Activated T-cell treated with anti-CD3 and anti-CD28 coated beads, Interleukin-2, amount 50 U/mL, for 24 hours (primary cell): Measurements from ENCODE around the gene DPCD.
"Not testable (repeated sequence)": the region's sequence is repeated elsewhere in the genome, so short reads cannot be mapped to it uniquely, and the experiment has no call there.

Experiments used
- DNase-seq: peaks from one replicate; pipeline ENCODE4 v3.0.0-alpha.2; 2020
- H3K27ac Mint-ChIP-seq: 2 replicates; pipeline ENCODE4 v1.8.0; 2020; ENCODE audit warnings: mild to moderate bottlenecking, mixed read lengths
- H3K27me3 Mint-ChIP-seq: 2 replicates; pipeline ENCODE4 v1.8.0; 2020; ENCODE audit warnings: mixed read lengths
- H3K36me3 Mint-ChIP-seq: 2 replicates; pipeline ENCODE4 v1.8.0; 2020; ENCODE audit warnings: low read depth, mixed read lengths
- H3K4me1 Mint-ChIP-seq: 2 replicates; pipeline ENCODE4 v1.8.0; 2020; ENCODE audit warnings: low read depth, mixed read lengths
- H3K4me3 Mint-ChIP-seq: 2 replicates; pipeline ENCODE4 v1.8.0; 2020; ENCODE audit warnings: mild to moderate bottlenecking, moderate library complexity, mixed read lengths
- H3K9me3 Mint-ChIP-seq: 2 replicates; pipeline ENCODE4 v1.8.0; 2020; ENCODE audit warnings: mixed read lengths

The DPCD gene

DNA sequence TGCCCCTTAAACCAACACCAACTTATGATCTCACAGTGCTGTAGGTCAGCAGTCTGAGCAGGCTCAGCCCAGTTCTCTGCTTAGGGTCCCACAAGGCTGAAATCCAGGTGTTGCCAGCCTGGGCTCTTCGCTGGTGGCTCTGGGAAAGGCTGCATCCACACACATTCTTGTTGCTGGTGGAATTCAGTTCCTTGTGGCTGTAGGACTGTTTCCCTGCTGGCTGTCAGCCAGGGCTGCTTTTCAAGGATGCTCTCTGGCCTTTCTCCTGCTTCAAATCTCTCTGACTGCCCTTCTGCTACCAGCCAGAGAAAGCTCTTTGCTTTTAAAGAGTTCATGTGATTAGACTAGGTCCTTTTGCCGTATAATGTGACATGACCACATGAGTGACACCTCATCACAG lies 15.3 kb upstream of the DPCD start:
- H3K27ac Mint-ChIP-seq = no peak overlapping the region
- peaks cover 29% of the 10 kb centered on the region for H3K27me3 Mint-ChIP-seq
- no peak for DNase-seq
- peaks cover 12% of the 10 kb centered on the region for H3K4me1 Mint-ChIP-seq
- no peak overlapping the region for H3K4me3 Mint-ChIP-seq
- no peaks in the 10 kb centered on the region for H3K9me3 Mint-ChIP-seq
- H3K36me3 Mint-ChIP-seq = peaks cover 6% of the 10 kb centered on the region

DNA sequence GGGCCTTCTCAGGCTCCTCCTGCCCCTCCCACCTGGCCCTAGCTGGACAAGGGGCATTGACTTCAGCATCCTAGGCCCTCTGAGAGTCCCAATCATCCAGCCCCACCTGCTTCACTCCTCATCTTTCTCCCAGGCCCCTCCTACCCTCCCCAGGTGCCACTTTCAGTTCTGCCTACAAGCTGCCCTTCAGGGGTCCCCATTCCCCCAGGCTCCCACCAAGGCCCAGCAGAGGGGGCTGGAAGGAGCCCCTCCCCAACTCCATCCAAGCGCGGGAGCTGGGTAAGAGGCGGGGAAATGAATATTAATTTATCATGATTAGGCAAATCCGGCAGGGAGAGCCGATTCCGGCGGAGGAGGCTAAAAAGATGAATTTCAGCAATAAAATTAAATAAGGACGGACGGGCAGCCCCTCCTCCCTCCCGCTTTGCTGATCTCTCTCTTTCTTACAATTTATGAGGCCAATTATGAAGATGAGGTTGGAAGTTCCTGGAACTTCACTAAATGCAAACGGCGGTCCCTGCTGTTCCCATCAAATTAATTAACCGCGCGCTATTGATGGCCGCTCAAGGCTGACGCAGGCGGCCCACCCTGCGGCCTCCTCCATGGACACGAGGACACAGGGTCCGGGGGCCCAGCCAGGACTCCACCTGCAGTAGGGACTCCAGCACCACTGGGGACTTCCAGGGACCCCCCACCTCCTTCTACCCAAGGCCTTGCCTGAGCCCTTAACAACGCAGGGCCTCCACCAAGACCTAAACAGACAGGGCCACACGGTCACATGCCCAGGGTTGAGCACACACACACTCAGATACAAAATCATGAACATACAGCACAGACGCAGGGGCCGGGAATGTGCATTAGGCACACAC lies 14.0 kb upstream of the DPCD start:
- Mint-ChIP-seq H3K4me3 (no peak overlapping the region), H3K36me3 (peaks cover 19% of the 10 kb centered on the region), H3K27me3 (peaks cover 15% of the 10 kb centered on the region), H3K27ac (no peak overlapping the region), H3K9me3 (no peaks in the 10 kb centered on the region), H3K4me1 (peaks cover 12% of the 10 kb centered on the region)
- no peak for DNase-seq

DNA sequence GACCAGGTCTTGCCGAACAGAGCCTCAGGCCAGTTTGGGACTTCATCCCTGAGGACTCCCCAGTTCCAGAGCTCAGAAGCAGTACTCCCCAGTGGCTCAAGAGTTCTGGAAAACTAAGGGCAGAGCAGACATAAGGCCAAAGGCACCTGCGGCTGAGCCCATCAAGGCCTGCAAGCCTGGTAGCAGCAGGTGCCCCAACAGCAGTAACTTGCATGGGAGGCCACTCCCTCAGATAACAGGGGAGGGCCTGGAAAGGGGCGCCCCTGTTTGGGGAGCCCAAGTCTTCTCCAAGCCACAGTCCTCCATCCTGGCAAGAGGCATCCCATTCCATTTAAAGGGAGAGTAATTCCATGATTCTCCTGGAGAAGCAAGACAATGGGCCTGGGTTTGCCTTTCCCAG lies 13.0 kb upstream of the DPCD start:
- peaks cover 7% of the 10 kb centered on the region for H3K4me1 Mint-ChIP-seq
- no peak overlapping the region for H3K27ac Mint-ChIP-seq
- H3K27me3 Mint-ChIP-seq = peaks cover 7% of the 10 kb centered on the region
- H3K9me3 Mint-ChIP-seq = no peaks in the 10 kb centered on the region
- peaks cover 27% of the 10 kb centered on the region for H3K36me3 Mint-ChIP-seq
- no peak for DNase-seq
- H3K4me3 Mint-ChIP-seq = no peak overlapping the region

DNA sequence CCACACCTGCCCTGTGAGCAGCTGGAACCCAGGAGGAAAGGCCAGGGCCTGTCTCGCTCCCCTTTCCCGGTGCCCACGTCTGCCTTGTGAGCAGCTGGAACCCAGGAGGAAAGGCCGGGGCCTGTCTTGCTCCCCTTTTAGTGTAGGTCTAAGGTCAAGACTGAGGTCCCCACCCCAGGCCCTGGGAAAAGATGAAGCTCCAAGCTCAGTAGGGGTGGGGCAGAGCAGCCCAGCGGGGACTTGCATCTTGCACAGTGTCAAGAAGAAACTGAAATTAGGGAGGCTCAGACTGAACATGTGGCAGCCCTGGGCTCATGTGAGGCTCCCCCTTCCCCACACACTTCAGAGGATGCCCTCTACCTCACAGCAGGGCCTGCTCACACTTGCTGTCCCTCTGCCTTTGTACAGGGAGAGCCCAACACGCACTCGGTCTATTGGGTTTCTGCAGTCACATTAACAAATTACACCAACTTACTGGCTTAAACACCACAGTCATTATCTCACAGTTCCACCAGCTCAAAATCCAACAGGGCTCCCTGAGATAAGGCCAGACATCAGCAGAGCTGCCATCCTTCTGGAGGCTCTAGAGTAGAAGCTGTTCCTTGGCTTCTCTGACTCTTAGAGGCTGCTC lies 12.4 kb upstream of the DPCD start:
- Mint-ChIP-seq H3K27me3 (peaks cover 5% of the 10 kb centered on the region), H3K4me3 (no peak overlapping the region), H3K4me1 (peaks cover 3% of the 10 kb centered on the region), H3K9me3 (no peaks in the 10 kb centered on the region), H3K27ac (peak overlapping the region; percentile 70), H3K36me3 (peaks cover 33% of the 10 kb centered on the region)
- DNase-seq = peak; percentile 21

DNA sequence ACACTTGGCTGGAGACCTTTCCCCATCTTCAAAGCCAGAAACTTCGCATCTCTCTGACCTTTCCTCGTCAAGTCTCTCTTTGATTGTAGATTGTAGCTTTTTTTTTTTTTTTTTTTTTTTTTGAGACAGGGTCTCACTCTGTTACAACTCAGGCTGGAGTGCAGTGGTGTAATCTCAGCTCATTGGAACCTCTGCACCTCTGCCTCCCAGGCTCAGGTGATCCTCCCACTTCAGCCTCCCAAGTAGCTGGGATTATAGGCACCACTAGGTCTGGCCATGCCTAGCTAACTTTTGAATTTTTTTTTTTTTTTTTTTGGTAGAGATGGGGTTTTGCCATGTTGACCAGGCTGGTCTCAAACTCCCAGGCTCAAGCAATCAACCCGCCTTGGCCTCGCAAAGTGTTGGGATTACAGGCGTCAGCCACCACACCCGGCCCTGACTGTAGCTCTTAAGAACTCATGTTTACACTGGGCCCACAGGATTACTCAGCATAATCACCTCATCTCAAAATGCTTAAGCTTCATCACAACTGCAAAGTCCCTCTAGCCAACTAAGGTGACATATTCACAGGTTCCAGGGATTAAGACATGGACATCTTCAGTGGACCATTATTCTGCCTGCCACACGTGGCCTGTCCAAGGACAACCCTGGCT lies 11.8 kb upstream of the DPCD start:
- H3K9me3 Mint-ChIP-seq = no peaks in the 10 kb centered on the region
- H3K4me1 Mint-ChIP-seq = no peaks in the 10 kb centered on the region
- peak; percentile 25 for DNase-seq
- peaks cover 38% of the 10 kb centered on the region for H3K36me3 Mint-ChIP-seq
- peak overlapping the region; percentile 38 for H3K27ac Mint-ChIP-seq
- H3K4me3 Mint-ChIP-seq = no peak overlapping the region
- no peaks in the 10 kb centered on the region for H3K27me3 Mint-ChIP-seq

DNA sequence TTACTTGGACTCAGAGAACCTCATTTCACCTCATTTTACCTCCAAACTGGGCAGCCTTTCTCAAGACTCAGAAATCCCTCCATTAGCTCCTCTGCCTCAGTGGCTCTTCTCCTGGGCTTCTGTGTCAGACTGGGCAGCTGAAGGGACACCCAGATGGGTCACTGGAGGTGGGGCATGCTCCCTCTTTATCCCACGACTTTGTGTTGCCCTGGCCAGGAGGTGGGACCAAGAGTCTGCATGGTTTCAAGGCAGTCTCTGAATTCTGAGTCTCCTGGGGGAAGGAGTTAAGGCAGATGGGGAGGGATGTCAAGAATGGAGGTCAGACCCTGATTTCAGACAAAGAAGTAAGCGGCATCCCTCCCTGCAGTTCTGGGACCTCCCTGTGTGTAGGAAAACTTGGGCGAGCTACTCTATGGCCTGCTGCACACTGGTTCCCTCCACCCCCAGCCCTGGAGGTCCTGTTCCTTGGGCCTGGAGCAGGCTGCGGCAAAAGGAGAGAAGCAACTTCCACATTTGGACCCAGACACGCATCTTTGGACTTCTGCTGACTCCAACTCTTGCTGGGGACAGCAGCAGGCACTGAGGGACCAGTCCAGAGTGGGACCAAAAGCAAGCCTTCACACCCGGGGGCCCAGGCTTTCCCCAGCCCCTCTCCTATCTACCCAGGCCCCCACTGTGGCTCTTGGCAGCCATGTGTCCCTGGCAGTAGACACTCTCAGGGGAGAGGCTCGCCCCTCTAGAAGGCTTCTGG lies 10.8 kb upstream of the DPCD start:
- Mint-ChIP-seq H3K4me1 (no peaks in the 10 kb centered on the region), H3K27me3 (no peaks in the 10 kb centered on the region), H3K4me3 (no peak overlapping the region), H3K9me3 (no peaks in the 10 kb centered on the region), H3K27ac (peak overlapping the region; percentile 6), H3K36me3 (peaks cover 43% of the 10 kb centered on the region)
- peak; percentile 26 for DNase-seq

DNA sequence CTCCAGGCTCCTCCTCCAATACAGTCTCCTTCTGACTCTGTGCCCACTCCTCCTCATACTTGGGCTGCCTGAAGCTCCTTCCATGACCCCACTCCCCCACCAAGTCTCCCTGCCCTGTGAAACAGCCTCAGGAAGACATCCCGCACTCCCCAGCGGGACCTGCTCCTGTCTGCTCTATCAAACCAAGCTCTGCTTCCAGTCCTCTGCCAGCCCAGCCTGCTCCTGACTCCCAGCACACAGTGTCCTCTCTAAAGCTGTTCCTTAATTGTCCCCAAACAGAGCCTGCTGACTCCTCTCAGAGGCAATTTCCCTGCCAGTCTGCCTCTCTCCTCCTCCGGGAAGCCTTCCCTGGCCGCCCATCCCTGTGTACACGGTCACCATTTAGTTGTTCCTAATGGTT lies 9.9 kb upstream of the DPCD start:
- DNase-seq = peak; percentile 23
- H3K27me3 Mint-ChIP-seq = no peaks in the 10 kb centered on the region
- peak overlapping the region; percentile 40 for H3K27ac Mint-ChIP-seq
- no peak overlapping the region for H3K4me3 Mint-ChIP-seq
- no peaks in the 10 kb centered on the region for H3K4me1 Mint-ChIP-seq
- H3K9me3 Mint-ChIP-seq = no peaks in the 10 kb centered on the region
- H3K36me3 Mint-ChIP-seq = peaks cover 49% of the 10 kb centered on the region

DNA sequence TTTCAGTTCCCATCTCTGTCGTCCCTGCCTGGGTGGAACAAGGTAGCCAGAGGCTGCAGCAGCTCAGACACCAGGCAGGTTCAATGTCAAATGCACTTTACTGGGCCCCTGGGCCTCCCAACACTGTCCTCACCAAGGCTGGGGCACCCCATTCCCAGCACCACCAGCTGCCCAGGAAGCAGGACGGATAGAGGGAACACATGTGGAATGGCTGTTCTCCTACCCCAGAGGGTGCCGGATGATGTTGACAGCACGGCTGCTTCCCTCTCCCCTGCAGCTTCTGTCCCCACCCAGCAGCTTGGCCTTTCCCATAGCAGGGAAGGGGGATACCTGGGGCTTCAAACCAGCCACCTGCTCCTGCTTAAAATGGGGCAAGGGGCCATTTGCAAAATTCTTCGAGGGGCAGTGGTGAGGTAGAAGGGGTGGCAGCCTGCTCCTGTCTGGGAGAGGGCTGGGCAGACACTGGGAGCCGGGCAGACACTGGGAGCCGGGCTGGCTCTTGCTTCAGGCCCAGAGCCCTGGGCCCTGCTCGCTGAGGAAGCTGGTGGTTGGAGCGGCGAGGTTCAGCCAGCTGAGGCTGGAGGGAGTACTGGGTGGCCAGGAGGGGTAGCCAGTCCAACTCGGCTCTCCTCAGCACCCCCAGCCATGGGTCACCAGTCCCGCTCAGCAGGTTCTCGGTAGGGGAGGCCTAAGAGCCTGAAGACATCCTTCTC lies 9.2 kb upstream of the DPCD start:
- Mint-ChIP-seq H3K4me1 (no peaks in the 10 kb centered on the region), H3K36me3 (peaks cover 56% of the 10 kb centered on the region), H3K4me3 (no peak overlapping the region), H3K9me3 (no peaks in the 10 kb centered on the region), H3K27me3 (no peaks in the 10 kb centered on the region), H3K27ac (no peak overlapping the region)
- no peak for DNase-seq

DNA sequence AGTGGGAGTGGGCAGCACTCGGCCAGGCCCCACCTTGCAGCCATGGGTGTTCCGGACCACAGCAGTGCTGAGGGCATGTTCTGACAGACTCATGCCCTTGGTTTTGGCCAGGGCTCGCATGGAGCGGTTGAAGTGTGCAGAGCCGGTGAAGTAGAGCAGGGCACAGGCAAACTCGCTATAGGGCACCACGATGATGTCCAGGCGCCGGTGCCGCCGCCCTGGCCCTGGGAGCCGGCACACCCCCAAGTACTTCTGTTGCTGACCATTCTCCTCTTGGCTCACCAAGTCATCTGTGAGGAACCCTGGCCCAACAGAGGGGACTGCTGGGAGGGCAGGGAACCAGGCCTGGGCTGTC lies 8.6 kb upstream of the DPCD start:
- Mint-ChIP-seq H3K36me3 (peaks cover 59% of the 10 kb centered on the region), H3K4me3 (no peak overlapping the region), H3K27ac (no peak overlapping the region), H3K4me1 (peaks cover 2% of the 10 kb centered on the region), H3K9me3 (no peaks in the 10 kb centered on the region), H3K27me3 (no peaks in the 10 kb centered on the region)
- DNase-seq = no peak

DNA sequence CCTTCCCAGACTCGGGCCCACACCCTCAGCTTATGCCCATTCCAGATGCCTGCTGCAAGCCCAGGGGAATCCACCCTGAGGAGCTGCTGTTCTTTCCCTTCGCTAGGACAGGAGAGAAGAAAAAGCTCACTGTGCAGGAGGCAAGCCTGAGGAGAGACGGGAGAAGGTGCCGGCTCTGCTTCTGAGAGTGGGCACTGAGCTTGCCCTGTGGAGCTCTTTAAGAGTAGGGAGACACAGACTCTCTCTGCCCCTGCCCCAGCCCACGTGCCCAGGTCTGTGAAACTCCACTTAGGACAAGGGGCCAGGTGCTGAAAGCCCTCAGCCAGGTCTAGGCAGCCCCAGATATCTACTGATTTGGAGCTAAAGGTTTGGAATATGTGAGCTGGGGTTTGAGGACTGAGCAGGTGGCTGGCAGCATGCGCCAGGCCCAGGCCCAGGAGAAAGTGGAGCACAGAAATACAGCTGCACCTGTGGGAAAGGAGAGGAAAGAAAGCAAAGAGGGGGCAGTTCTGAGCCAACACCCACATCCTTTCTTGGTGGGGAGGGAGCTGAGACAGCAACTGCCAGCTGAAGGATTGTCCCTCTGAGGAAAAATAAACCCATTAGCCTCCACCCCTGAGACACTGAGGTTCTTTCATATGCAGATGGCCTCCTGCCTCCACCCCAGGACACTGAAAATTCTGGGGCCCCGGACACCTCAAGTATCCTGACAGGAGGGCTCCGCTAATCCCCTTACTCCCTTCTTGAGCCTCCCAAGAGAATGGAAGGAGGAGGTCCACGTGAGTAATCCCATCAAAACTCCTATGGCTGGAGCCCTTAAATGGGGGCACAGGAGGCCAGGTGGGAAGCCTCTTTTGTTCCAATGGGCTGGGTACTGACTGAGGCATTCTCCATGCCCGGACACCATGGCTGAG lies 7.4 kb upstream of the DPCD start:
- peaks cover 69% of the 10 kb centered on the region for H3K36me3 Mint-ChIP-seq
- DNase-seq = no peak

DNA sequence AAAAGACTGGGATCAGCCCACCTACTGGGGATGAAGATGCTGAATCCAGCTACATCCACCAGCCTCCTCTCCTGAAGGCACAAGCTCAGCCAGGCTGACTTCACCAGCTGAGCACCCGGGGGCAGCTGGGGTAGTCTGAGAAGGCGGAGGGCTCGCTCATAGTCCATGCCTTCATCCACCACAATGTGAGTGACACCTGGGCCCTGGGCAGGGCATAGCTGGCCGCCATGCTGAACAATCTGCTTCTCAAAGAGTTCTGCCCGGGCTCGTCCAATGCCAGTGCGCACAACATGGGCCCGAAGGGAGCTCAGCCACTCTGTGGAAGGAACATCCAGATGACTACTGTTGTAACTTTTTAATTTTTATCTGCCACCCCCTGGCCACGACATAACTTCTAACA lies 2.3 kb upstream of the DPCD start:
- peaks cover 57% of the 10 kb centered on the region for H3K36me3 Mint-ChIP-seq
- peak overlapping the region; percentile 26 for H3K4me3 Mint-ChIP-seq
- H3K9me3 Mint-ChIP-seq = no peaks in the 10 kb centered on the region
- H3K4me1 Mint-ChIP-seq = peaks cover 26% of the 10 kb centered on the region
- H3K27me3 Mint-ChIP-seq = no peaks in the 10 kb centered on the region
- H3K27ac Mint-ChIP-seq = peak overlapping the region; percentile 31
- DNase-seq = no peak

More for the DNA sequence above, 7.4 kb upstream of the DPCD start:
- Mint-ChIP-seq H3K27ac (no peak overlapping the region), H3K27me3 (no peaks in the 10 kb centered on the region), H3K4me1 (peaks cover 5% of the 10 kb centered on the region), H3K9me3 (no peaks in the 10 kb centered on the region), H3K4me3 (no peak overlapping the region)

DNA sequence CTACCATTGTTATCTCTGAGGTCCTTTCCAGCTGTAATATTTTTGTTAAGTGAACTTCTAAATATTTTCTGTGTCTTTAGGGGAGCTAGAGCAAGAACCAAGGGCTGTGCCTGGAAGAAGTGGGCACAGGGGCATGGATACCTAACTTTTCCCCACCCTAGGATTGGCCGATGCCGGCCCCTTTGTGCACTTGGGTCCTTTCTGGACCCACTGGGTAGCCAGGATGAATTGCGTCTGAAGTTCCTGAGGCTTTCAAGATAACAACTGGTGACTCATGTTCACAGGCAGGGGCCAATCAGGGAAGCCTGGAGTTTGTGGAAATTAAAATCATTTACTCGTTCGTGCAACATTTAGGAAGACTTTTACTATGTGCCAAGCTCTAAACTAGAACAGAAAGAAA lies 758 bp downstream of the DPCD start:
- peak overlapping the region; percentile 93 for H3K4me3 Mint-ChIP-seq
- no peak for DNase-seq
- H3K4me1 Mint-ChIP-seq = peaks cover 26% of the 10 kb centered on the region
- H3K9me3 Mint-ChIP-seq = no peaks in the 10 kb centered on the region
- no peak overlapping the region for H3K27ac Mint-ChIP-seq
- no peaks in the 10 kb centered on the region for H3K27me3 Mint-ChIP-seq
- peaks cover 37% of the 10 kb centered on the region for H3K36me3 Mint-ChIP-seq

DNA sequence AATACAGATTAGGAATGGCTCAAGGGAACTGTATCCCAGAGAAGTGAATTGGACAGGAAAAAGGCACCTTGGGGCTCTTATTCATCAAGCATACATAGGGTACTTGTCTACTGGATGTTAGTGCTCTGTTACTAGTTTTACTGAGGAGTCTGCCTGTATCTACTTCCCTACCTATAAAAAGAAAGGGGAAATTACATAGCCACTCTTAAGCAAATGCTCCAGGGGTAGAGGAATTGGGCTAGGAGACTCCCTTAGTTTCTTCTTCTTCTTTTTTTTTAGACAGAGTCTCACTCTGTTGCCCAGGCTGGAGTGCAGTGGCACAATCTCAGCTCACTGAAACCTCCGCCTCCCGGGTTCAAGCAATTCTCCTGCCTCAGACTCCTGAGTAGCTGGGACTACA lies 5.2 kb downstream of the DPCD start:
- not testable (repeated sequence) for H3K27ac Mint-ChIP-seq, H3K4me1 Mint-ChIP-seq, H3K36me3 Mint-ChIP-seq

More for the DNA sequence above, 5.2 kb downstream of the DPCD start:
- H3K9me3 Mint-ChIP-seq, DNase-seq, H3K4me3 Mint-ChIP-seq, H3K27me3 Mint-ChIP-seq: not testable (repeated sequence)
